GM18505 (cell line): ENCODE measurements around the gene RHOF.
A peak's percentile ranks its signal among the peaks of the same experiment; 100 is the strongest.

Experiments used
- ATAC-seq: cut with Tn5 transposase; IDR thresholded peaks from one replicate; pipeline ENCODE4 v1.9.1; 2021; ENCODE audit not compliant: unreplicated experiment
- POLR2A ChIP-seq: IDR thresholded peaks from 4 replicates; pipeline ENCODE4 v1.6.1; 2011; ENCODE audit warnings: borderline replicate concordance; ENCODE audit not compliant: insufficient read depth, insufficient read length; ENCODE audit errors: extremely low read depth

RHOF gene

DNA sequence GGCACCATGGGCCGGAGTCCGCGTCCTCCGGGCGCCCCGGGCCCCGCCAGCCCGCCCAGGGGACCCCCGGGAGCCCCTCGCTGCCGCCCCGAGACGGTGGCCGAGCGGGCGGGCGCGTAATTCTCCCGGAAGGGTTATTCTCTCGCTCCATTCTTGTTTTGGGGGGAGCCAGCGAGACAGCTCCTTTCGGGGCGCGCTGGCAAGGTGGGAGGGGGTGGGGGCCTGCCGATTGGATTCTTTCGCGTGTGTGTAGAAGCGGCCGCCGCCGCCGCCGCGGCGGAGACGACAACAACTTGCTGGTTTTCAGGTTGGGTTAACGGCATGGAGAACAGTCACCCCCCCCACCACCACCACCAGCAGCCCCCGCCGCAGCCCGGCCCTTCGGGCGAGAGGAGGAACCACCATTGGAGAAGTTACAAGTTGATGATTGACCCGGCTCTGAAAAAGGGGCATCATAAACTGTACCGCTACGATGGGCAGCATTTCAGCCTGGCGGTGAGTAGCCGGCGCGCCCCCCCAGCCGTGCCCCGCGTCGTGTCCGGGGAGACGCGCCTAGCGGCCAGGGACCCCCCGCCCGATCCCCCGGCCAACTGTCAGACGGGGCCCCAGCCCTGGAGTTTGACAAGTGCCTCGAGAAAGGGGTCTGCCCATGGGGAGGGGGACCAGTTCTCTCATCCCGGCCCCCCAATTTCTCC lies 11.1 kb upstream of the RHOF start:
- no peak for ATAC-seq
- TF ChIP-seq POLR2A: no peak

DNA sequence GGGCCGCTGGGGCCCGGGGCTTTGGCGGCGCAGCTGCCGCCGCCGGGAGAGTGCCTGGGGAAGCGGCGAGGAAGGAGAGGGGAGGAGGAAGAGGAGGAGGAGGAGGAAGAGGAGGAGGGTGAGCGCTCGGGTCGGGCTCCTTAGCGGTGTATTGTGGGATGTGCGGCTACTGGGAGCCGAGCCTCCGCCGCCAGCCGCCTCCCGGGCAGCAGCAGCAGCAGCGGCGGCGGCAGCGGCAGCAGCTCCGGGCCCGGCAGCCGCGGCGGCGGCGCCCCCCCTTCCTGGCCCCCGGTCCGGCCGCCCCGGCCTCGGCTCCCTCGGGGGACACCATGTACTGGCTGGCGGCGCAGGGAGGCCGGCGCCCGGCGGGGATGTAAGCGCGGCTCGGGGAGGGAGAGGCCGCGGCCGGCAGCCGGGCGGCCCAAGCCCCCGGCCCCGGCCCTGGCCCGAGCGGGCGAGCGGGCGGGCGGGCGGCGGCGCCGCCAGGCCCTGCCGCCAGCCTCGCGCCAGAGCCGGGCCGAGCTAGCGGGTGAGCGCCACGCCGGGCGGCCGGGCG lies 10.5 kb upstream of the RHOF start, which contains the start of gene SETD1B:
Gene SETD1B, plus strand, starts transcription at position 149 of the 556 bp plus-strand sequence. CDS start 729 bp downstream, outside the sequence.
- peak; percentile 65 for TF ChIP-seq POLR2A
- ATAC-seq: no peak

DNA sequence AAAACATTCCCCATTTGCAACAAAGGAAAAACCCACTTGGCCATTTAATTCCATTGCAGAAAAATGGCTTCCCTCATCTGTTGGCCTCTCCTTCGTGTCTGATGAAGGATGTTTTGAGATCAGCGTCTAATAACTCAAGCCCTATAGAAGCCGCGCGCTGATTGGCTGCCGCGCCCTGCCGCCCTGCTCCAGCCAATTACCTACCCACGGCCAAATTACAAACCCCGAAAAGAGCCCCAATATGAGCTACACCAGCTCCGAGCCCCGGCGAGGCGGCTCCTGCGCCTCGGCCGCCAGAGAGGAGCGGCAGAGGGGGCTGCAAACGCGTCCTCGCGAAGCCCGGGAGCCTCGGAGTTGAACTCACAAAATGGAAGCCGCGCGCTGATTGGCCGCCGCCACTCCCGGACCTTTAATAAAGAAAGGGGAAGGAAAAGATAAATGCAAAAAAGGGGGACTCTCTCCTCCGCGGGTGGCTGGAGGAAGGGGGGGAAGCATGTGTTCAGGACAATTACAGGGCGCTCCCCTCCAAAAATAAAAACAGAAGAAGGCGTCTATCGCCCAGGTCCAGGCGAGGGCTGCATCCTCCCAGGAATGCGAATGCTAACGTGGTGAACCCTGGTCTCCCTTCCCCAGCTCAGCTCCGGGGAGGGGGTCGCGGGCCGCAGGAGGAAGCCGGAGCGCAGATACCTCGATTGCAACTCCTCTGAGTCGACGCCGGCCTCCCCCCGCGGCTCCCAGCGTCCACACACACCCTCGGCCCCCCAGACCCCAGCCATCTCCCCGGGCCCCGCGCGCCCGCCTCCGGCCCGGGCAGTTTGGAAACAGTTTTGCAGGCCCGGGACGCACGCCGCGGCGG lies 9.6 kb upstream of the RHOF start:
- TF ChIP-seq POLR2A: peak; percentile 88
- ATAC-seq: peak; percentile 33

DNA sequence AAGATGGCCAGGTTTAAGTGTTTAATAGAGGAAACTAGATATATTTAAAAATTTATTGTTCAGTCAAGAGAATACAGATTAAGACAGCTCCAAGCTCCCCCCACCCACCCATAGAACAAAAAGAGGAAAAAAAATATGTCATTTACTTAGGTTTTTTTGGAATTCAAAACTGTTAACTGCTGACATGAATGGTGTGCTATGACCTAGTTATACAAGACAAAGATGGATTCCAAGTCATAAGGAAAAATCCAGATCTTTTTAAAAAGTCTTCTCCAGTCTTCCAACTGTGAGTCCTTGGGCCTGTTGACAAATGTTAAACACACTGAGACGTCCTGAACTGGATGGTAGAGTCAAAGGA lies 9.0 kb upstream of the RHOF start:
- ATAC-seq: no peak
- TF ChIP-seq POLR2A: no peak

DNA sequence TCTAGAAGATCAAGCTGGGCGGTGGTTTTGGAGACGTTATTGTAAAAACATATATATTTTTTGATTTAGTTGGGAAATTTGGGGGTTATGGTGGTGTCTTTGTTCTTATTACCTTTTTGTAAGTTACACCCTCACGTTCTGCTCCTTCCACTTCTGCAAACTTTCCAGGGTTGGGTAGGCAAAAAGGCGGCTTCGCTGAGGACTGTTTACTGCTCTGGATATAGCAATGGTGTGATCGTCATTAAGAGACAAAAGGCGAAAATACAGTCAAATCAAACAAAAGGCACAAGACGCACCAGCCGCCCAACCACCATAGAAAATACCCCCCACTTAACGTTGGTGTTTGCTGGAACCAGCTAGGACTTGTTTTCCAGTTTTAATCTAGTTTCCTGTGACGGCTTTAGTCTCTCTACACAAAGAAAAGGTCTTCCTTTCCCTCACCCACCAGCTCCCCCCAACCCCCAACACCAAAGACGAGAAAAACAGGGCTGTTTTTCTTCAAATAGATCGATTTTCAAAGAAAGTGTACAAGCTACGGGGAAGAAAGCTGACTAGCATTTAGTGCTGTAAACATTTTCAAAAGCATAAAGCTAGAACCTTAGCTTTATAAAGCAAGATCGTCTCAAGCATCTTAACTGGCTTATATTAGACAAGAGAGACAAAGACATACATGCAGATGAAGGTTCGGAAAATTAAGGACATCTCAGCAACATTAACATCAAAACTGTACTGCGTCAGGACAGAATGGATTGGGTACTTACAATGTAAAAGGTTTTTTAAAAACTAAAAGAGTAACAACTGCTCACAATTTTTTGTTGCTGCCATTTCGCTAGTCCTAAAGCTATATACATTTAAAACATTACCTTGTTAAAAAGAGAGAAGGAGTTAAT lies 8.4 kb upstream of the RHOF start:
- no peak for TF ChIP-seq POLR2A
- no peak for ATAC-seq

DNA sequence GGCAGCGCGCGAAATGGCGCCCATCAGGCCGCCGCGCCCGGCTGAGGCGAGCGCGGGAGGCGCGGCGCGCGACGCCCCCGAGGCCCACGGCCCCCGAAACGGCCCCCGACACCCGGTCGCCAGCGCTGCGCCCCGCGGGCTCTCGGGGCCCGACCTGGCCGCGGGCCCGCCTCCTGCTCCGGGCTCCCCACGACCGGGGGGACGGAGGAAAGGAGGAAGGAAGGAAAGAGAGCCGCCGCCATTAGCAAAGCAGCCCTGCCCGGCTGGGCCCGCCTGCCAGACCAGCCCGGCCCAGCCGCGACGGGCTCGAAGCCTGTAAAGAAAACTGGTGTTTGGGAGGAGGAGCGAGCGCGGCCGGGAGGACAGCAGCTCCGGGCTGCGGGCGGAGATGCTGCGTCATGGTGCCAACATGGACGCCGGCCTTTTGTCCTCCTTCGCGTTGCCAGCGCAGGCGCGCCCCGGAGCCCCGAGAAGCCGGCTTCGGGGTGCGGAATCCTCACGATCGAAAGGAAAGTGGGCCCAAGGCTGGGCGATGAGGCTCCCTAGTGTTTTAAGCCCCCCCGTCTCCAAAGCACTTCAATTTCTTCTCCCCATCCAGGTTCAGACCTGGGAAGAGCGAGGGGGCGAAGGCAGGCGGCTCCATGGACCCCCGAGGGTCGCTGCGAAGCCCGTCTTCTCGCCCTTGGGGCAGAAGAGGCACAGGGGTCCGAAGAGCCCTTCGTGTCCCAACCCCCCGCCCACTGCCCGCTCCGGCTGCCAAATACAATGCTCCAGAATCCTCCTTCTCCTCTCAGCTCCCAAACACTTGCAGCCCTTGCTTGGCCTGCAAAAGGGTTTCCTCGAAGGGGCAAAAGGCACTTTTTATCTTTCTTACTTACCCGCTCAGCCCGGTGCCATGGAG lies 7.5 kb upstream of the RHOF start:
- TF ChIP-seq POLR2A: peak; percentile 73
- no peak for ATAC-seq

DNA sequence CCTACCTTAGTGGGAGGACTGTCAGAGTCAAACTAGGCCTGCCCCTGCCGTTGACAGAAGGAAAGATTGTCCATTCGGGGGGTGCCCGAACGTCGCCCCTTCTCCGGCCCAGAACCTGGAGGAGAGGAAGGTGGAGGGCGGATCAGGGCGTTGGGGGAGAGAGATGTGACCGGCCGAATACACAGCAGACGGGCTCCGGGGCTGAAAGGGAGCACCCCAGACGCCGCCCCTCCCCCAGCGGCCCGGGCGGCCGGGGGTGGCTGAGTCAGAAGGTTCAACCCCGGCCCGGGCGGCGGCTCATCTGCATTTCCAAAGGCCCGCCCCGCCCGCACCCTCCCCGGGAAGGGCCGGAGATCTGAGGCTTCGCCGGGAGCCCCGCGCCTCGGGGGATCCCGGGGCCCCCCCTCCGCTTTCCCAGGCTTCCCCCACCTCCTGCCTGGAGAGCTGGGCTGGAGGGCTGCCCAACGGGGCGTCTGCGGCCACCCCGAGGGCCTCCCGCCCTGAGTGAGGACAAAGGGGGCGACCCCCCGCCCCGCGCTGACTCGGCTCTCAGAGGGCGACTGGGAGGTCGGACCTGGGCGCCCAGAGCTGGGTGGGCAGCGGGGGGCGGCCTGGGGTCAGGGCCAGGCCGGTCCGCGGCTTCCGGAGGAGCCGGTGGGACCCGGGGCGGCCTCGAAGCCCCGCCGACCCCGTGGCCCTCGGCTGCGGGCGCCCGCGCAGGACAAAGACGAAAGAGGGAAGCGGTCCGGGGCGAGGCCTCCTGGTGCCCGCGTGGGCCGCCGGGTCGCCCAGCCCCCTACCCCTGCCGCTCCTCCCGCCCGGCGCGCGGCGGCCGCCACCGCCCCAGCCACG lies 6.6 kb upstream of the RHOF start:
- ATAC-seq: no peak
- no peak for TF ChIP-seq POLR2A

DNA sequence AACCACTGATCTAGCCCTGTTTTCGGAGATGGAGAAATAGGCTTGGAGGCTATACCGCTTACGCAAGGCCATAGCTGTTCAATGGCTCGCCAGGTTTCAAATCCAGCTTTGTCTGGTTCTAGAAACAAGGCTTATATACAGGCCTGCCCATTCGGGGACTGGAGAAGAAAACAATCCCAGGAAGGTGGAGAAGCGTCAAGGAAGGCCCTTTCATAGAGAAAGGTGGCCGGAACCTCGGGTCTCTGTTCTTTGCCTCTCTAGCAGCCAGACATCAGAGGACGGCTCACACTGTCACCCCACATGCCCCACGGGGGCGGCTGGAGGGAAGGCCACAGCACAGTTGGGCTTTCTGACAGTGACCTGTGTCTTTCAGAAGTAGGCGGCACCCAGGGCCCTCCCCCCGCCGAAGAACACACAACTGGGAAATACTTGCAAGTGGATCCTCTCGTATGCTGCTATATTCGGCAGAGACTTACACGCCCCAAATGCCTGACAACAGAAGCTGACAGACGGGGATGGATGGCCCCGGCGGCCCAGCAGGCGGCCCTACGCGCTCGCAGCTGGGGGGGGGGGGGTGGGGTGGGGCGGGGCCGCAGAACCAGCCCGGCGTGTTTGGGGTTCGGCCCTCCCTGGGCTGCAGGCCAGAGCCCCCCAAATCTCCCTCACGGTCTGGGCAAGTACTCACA lies 5.8 kb upstream of the RHOF start:
- no peak for TF ChIP-seq POLR2A
- ATAC-seq: no peak

DNA sequence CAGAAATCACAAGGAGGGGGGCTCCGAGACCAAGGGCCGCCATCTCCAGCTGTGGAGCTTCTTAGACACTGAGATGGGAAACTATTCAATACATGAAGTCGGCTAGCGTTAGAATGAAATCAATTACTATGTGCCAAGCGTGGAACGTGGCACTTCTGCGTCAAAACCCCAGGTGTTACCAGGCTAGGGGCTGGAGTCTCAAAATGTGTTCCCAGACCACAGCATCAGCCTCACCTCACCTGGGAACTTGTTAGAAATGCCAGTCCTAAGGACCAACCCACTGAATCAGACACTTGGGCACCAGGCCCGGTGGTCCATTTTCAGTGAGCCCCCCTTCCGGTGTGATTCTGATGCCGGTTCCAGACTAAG lies 5.3 kb upstream of the RHOF start:
- no peak for ATAC-seq
- TF ChIP-seq POLR2A: no peak

DNA sequence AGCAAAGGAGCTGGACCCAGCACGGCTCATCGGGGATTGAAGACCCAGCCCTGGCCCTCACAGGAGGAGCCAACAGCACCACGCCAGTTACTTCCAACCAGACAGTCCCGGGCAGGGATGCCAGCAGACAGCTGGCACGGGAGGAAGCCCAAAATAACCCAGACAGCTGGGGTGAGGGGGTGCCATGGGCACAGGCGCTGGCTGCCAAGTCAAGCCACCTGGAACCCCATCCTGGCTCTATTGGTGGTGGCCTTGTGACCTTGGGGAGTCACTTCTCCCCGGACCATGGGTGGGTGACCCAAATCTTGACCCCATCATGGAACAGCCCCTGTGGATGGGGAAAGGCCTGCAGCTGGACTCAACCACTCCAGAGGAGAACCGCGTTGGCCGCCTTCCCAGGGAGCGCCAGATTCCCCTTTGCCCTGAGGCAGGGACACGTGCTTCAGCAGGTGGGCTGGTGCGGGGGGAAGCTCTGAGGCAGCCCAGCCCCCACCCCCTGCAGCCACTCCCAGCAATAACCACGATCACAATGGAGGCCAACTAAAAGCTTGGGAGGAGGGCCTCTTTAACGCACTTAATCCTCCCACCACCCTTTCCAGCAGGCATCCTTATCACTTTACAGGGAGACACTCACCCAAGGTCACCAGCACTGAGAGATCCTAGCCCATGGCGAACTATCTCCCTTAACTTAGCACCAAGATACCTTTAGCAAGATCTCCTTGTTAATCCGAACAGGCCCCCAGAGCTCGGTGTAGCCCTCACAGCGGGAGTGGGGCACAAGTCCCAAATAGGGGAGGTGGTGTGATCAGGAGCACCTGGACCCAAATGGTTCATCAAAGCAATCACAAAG lies 4.7 kb upstream of the RHOF start:
- ATAC-seq: no peak
- TF ChIP-seq POLR2A: no peak
